ENCODE results near the gene HAS3.
"Not testable (repeated sequence)": the region's sequence is repeated elsewhere in the genome, so short reads cannot be mapped to it uniquely, and the experiment has no call there.

Gene HAS3, protein sequence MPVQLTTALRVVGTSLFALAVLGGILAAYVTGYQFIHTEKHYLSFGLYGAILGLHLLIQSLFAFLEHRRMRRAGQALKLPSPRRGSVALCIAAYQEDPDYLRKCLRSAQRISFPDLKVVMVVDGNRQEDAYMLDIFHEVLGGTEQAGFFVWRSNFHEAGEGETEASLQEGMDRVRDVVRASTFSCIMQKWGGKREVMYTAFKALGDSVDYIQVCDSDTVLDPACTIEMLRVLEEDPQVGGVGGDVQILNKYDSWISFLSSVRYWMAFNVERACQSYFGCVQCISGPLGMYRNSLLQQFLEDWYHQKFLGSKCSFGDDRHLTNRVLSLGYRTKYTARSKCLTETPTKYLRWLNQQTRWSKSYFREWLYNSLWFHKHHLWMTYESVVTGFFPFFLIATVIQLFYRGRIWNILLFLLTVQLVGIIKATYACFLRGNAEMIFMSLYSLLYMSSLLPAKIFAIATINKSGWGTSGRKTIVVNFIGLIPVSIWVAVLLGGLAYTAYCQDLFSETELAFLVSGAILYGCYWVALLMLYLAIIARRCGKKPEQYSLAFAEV

DNA sequence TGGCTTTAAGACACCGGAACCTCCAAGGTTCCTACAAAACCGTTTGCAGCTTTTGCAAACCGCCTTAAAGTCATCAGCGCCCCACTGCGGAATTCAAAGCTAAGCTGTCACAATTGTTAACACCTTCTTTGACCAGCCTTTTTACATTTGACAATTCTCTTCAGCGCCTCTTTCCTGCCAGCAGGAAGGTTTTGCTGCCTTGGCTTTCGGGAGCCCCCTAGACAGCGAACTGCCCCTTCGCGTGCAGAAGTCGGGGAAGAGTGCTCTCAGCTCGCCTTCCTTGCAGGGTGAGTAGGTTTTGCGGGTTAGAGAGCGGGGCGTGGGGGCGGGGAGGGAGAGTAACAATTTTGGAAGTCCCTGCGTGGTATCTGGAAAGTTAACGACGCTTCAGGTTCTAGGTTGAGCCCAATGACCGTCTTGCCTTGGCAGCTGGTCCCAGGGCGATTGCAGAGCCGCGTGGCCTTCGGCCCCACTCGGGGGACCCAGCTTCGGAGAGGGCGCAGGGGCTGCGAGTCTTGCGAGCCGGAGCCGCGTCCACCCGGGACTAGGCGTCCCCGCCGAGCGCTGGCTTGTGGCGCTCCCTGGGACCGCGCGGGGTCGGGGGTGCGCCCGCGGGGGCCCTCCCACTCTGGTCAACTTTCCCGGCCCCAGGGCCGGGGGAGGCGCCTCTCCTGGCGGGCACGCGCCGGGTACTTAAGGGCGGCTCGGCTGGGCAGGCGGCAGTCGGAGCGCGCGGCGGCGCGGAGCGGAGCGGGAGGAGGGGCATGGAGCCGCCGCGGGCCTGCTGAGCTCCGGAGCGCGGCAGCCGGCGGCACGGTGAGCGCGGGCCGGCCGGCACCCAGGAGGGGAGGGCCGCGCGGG is at the start of gene HAS3:
HAS3 (plus strand) TSS at position 153 of the 861 bp plus-strand sequence. CDS start 3,743 bp downstream, outside the sequence.
- peak; percentile 38 to 47 for DNase-seq

DNA sequence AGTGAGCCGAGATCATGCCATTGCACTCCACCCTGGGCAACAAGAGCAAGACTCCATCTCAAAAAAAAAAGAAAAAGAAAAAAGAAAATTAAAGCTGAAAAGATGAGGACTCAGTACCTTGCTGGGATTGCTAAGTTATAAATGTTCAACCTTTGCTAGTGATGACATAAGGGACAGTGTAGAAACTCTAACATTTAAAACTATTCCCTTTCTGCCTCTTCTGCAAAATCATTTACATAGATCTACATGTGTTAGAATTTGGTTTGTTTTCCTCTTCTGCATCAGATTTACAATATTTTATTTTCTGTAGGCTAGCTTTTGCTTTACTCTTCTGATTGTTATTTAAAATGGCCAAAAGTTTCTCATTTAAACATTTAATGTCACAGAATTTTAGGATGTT is 49.5 kb upstream of the HAS3 start:
- no peak for DNase-seq

DNA sequence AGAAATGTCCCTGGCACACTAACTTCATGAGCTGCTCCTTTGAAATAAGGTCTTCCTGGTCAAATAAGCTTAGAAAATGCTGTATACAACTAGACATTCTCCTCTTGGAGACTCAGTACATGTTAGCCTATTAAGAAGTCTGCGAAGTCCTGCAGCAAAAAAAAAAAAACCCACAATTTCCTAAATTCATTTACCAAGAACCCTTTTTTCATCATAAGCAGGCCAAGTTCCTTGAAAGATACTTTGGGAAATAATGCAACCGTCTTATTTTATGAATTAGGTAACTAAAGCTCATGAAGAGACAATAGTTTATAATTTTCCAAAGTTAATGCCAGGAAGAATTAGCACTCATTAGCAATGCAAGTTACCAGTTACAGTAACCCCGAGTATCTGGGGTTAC is 49.0 kb upstream of the HAS3 start:
- DNase-seq, result no peak

DNA sequence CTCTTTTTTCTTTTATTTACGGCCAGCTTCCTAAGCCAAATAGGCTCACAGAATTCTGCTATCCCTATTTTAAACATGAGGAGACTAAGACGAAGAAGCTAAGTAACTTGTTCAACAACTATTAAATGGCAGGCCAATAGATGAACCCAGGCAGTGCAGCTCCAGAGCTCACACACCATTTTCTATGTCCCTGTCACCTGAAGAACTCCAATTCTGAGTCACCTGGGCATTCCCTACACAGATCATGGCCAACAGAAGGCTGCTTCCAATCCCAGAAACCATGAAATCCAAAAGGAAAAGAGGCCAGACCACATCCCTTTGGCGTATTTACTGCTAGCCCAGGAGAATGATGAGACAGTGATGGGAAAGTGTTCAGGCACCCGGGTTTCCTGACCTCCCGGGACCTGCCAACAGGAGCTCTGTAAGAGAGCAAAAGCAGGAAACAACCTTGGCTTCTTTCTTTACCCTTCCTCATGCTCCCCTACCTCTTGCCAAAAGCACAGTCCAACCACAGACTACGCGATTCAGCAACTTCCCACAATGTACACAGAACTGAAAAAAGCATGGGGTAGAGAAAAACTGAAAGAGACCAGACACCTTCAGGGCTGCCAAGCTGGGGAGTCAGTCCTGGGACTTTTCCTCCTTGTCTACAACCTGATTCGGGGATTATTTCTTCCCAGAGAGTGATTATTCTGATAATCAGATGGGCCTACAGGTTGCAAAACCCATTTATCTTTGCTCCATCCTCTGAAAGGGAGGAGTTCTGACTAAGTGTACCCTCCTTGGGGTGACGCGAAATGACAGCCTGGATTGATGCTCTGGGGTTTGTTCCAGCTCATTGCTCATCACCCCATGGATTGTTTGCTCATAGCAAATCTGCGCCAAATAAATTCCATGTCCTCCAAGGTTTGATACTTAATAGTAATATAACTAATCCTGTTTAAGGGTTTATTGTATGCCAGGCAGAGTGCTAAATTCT is 47.8 kb upstream of the HAS3 start:
- no peak for DNase-seq

DNA sequence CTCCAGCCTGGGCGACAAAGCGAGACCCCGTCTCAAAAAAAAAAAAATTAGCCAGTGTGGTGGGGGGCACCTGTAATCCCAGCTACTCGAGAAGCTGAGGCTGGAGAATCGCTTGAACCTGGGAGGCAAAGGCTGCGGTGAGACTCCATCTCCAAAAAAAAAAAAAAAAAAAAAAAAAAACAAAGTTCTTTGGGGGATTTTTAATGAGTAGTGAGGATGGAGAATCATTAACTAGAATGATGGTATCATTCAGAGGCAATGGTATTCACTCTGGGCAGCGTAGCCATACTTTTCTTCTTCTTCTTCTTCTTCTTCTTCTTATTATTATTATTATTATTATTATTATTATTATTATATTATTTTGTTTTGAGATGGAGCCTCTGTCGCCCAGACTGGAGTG is 42.0 kb upstream of the HAS3 start:
- not testable (repeated sequence) for DNase-seq

DNA sequence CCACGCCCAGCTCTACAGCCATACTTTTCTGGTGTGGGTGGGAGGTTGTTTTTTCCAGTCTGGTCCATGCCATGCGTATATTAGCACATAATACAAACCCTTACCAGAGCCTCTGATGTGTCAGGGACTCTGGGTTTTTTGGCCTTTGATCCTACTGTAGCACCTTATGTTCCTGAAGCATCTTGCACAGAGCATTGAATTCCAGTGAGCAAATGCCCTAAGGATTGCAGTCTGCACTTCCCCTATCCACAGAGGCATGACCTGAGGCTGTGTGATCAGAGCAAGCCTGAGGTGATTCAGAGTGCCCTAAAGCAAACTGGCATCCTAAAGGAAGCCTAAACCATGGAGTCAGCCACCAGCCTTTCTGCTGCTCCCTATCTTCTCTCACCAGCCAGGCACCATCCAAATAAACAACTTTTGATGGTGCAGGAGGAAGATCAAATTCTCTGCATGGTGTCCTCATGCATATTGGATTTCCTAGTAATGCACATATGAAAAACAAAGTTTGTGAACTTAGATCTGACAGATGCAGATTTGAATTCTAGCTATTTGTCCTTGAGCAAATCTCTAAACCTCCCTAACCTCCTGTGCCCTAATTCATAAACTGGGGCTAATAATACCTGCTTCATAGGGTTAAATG is 41.2 kb upstream of the HAS3 start:
- no peak for DNase-seq

DNA sequence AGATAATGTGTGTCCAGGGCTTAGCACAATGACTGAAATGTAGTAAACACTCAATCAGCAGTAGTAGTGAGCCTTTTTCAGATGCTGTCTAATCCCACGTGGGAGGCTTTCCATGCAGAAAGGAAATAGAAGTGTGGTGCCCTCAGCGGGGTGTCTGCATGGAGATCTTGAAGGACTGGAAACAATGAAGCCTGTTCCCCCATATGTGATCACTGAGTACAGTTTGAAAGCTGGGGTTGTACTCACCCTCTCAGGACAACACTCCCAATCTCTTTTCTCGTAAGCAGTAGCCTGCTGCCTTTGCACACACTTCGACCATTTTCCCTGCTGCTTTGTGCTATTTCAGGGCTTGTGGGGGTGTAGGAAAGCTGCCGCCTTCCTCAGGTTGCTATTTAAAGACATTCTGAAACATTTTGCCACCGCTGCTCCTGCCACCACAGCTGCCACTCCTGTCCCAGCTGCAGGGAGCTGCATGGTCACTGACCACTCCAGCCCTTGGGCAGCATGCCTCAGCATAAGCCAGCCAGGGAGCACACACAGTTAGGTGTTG is 40.6 kb upstream of the HAS3 start:
- DNase-seq, result no peak

DNA sequence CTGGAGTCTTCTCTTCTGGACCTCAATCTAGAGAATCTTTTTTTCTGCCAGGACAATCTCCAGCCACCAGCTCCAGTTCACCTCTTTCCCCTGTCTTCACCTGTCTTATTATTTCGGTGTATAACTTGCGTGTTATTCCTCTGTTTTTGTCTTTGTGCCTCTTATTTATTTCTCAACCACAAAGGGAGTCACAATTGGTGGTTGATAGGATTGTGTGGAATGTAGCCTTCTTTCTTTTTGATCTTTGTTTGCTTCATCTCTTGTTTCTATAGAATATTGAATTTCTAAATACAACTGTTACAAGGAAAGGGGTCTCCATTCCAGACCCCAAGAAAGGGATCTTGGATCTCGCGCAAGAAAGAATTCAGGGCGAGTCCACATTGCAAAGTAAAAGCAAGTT is 35.9 kb upstream of the HAS3 start:
- no peak for DNase-seq

DNA sequence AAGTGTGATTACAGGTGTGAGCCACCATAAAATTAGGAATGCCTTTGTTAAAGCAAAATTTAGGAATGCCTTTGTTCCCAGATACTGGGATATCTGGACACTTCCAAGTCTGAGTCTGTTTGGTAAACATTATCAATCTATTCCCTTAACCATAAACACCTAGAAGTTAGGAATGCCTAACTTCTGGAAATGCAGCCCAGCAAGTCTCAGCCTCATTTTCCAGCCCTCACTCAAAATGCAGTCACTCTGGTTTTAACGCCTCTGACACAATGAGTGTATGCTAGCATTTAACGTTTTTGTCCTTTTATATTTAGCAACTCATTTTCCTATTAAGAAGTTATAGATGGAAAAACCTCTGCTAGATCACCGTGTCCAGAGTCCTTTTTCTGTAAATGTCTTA is 34.4 kb upstream of the HAS3 start:
- no peak for DNase-seq

DNA sequence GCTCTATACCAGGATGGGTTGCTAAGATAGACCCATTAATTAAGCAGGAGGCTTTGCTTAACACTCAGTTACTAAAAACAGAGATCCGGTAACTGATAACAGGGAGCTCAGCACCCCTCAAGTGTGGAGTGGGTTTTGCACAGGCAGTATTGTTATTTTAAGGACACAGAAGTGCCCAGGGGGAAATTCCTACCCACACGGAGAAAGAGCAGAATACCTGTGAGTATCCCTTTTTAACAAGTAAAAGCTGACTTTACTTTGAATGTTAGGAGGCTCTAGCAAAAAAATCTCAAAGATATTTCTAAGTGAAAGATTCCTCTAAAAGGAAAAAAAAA is 32.8 kb upstream of the HAS3 start:
- no peak for DNase-seq

DNA sequence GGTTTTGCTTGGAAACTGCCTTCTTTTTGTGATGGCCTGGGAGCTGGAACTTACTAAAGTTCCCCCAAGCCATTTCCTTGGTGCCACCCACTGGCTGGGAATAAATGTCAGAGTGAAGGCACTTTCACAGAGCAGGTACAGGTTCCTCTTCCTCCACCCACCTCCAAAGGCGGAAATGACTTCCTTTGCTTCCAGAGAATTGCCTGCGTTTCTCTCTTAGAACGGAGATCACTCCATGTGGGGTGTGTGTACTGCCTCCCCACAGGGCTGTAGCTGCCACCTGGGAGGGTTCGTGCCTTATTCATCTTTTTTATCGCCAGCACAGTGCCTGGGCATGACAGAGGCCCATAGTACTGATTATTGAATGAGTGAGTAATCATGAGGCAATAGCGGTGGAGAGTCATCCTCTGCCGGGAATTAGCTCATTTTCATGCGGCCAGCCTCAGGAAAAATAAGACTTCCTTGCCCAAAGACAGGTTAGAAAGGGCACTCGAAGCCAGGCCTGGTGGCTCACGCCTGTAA is 32.2 kb upstream of the HAS3 start:
- no peak for DNase-seq

DNA sequence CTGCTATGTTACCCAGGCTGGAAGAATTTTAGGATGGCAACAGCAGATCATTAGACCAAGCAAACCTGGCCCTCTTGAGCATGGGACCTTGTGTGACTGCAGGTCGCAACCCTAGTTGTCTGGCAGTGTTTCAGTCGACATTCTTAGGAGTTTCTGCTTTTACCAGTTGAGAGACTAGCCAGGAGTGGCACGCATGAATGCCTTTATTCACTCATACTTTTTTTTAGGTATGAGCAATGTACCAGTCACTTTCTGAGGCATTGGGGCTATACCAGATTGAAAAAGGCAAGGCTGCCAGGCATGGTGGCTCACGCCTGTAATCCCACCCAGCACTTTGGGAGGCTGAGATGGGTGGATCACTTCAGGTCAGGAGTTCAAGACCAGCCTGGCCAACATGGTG is 28.2 kb upstream of the HAS3 start:
- no peak for DNase-seq

DNA sequence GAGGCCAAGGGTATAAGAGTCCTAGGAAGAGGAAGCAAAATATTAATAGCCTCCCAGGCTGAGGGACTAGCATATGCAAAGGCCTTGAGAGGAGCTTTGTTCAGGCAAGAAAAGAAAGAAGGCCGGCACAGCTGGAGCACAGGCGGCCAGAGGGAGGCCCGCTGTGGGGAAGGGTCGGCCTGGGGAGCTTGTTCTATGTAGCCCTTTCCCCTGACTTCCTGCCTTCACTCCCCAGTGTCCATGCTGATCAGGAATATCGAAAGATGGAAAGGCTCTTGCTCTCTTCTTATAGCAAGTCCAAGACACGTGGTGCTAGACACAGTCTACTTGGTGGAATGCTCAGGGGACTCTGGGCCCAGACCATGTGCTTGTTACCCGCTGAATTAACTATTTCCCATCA is 27.4 kb upstream of the HAS3 start:
- no peak for DNase-seq

DNA sequence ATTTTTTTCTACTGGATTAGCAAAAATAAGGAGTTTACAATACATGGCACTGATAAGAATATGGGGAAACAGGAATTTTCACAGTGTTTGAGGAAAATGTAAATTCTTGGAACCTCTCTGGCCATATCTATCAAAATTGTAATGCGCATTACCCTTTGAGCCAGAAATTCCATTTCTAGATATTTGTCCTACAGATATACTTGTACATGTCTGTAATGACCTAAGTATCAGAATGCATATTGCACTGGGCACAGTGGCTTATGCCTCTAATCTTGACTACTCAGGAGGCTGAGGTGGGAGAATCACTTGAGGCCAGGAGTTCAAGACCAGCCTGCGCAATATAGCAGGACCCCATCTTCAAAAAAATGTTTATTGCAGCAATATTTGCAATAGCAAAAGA is 25.8 kb upstream of the HAS3 start:
- no peak for DNase-seq

DNA sequence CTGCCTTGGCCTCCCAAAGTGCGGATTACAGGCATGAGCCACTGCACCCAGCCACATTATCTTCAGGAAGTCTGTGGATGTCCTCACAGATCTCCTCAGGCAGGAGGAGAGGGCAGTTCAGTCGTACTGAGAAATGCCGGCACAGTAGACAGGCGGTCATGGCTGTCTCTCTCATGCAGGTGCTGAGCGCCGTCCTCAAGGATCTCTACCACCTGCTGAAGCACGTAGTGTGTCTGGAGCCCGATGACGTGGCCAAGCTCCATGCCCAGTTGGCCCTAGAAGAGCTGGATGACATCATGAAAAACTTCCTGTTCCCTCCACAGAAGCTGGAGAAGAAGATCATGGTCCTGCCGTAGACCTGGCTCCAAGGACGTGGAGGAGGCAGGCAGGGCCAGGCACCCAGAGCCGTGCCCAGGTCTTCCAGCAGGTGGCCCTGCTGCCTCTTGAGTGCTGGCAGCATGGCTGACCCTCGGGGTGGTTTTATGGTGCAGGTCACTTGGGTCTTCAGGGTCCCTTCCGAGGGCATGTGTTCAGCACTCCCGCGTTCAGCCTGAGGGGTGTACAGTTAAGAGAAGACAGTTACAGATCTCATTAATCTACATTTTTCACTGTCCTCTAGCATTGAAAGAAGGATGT is 22.0 kb upstream of the HAS3 start:
- DNase-seq, result no peak

DNA sequence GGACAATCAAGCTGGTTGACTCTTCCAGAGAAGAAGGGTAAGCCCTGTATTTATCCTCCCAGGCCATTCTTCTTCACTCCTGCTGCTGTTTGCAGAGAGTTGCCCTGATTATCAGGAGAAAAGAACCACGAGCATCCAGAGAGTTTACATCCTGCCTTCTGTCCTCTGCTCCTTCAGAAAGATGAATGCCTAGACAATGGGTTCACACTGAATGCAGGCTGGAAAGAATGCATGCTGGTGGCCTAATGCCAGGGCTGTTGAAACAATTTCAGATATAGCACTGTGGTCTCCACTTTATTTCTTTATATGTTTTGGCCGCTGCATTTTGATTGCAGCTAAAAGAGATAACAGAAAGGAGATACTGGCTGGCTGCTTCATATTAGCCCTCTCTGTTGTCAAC is 21.2 kb upstream of the HAS3 start:
- DNase-seq, result no peak

DNA sequence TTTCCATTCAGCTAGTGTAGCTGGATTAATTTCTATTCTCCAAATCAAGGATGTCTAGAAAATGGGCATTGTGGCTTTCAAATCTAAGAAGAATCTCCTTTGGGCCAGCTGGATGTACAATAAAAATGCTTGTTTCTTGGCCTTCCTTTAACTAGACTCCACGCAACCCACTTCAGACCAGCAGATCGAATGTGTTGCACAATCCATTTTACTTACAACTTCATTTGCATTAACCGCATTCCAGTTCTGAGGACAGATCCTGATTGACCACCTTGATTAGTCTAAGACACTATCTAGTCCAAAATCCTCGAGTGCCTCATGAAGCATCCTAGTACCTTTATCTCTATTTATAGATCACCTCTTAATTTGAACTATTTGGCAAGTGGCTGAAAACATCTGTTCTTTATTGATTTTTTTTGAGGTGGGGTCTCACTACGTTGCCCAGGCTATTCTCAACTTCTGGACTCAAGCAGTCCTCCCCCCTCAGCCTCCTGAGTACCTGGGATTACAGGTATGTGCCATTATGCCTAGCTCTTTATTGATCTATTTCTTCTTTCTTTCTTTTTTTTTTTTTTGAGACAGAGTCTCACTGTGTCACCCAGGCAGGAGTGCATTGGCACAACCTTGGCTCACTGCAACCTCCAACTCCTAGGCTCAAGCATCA is 20.3 kb upstream of the HAS3 start:
- no peak for DNase-seq

DNA sequence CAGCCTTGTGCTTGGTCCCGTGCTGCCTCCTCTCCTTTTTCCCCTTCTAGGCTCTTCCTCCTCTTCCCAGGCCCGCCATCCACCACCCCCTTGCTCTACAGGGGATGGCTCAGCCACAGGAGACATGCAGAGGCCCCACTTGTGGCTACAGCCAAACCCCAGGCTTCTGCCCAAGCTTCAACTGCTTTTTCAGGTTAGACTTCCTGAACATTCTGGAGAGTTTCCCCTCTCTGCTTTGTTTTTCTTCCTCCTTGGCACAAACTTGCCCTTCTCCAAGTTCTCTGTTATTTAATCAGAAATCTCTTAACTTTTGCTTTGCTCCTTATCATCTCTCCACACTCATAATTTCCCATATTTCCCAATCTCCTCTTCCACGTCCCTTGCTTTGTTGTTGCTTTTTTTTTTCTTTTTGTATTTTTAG is 18.3 kb upstream of the HAS3 start:
- no peak for DNase-seq

DNA sequence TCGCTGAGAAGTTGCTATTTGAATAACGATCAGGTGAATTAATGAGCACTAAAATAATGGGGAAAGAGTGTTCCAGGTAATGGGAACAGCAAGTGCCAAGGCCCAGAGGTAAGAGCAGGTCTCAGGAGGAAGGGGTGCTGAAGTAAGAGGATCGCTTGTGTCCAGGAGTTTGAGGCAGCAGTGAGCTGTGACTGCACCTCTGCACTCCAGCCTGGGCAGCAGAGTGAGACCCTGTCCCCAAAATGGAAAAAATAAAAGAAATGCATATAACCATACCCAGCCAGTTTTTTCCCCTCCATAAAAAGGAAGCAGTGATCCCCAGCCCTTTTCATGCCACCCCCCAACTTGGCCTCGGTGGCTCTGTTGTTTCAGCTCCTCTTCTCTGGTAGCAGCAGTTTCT is 16.8 kb upstream of the HAS3 start:
- no peak for DNase-seq

DNA sequence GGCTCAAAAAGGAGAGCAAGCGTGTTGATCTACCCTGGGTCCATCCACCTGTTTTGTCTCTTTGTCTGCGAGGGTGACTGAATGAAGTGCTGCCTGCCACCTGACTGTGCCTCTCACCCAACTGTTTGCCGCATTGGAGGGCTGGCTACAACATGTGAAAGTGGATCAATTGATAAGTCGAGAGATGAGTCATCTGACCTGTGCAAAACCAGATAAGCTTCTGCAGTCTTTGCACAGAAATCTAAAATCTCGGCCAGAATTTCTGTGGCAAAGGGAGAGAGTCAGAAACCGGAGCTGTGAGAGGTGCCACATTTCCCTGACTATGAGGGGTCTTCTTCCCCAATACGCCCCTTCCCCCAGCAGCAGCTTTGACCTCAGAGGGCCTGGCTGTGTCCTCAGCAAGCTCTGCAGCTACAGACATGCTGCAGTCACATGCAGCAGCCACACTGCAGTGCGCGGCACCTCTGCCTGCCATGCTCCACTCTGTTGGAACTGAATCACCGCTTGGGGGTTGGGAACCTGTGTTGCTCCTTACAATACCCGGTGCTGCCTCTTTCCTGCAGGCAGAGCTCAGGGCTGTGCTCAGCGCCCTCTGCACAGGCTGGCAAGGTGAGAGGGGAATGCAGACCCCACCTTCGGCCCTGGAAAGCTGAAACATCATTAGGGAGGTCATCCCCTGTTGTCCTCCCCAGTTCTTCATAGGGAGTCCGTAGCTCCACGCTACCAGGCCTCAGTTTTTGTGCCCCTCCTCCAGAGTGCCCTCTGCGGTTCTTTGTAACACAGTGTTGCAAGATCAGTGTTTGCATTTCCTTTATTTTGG is 16.2 kb upstream of the HAS3 start:
- DNase-seq, result peak; percentile 35 to 40

All from activated CD4-positive, alpha-beta T cell treated with anti-CD3 and anti-CD28 coated beads, Interleukin-2, amount 50 U/mL, for 48 hours (primary cell).